ENCODE data around the gene ZSCAN30.

DNA sequence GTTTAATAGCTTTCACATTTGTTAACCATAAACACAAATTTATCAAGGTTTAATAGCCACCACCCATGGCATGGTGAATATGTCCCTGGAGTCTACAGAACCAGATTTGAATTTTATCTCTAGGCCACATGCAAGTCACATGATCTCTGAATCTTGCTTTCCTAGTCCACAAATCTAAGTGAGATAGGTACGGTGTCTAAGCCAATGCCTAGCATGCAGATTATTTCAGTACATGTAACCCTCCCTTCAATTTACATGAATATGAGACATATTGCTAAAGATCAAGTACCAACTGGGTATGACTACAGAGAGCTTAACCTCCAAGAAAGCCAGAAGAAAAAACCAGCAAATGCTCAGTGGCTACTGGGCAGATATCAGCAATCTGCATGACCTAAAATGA is 44.2 kb upstream of the ZSCAN30 start:
- TF ChIP-seq, protein P1, sequence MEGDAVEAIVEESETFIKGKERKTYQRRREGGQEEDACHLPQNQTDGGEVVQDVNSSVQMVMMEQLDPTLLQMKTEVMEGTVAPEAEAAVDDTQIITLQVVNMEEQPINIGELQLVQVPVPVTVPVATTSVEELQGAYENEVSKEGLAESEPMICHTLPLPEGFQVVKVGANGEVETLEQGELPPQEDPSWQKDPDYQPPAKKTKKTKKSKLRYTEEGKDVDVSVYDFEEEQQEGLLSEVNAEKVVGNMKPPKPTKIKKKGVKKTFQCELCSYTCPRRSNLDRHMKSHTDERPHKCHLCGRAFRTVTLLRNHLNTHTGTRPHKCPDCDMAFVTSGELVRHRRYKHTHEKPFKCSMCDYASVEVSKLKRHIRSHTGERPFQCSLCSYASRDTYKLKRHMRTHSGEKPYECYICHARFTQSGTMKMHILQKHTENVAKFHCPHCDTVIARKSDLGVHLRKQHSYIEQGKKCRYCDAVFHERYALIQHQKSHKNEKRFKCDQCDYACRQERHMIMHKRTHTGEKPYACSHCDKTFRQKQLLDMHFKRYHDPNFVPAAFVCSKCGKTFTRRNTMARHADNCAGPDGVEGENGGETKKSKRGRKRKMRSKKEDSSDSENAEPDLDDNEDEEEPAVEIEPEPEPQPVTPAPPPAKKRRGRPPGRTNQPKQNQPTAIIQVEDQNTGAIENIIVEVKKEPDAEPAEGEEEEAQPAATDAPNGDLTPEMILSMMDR (conservative IDR thresholded peaks at IDR 0.05 in 1 of 2, IDR thresholded peaks at IDR 0.05 in 1 of 2; ENCODE audit: extremely low read depth in 1 of 2, insufficient read depth in 1 of 2, low read depth in 1 of 2, low read length in 2 of 2) = no peak
- TF ChIP-seq EZH2 (IDR thresholded peaks at IDR 0.05; ENCODE audit: borderline replicate concordance, low read length) = no peak

Data from mammary epithelial cell (primary cell).